Breast epithelium (tissue), 3 donors: ENCODE measurements around the gene TCAF1.

Source experiments
- POLR2A ChIP-seq: fragments of 450-650 bp; IDR thresholded peaks from one replicate; pipeline ENCODE4 v1.6.1; 2016; ENCODE audit warnings: antibody characterized with exemption, mild to moderate bottlenecking, moderate library complexity
- POLR2AphosphoS5 ChIP-seq, 3 donors: sonication (generic); formaldehyde crosslinking; IDR thresholded peaks; one replicate each; pipeline ENCODE4 v1.6.1; 2017; ENCODE audit warnings: antibody characterized with exemption in 3 of 3
- TF ChIP-seq, protein P1 (sequence below), 3 donors: fragments of 450-650 bp; IDR thresholded peaks; one replicate each; pipeline ENCODE4 v1.5.1; 2016 to 2017; ENCODE audit warnings: antibody characterized with exemption in 3 of 3, mild to moderate bottlenecking in 3 of 3, moderate library complexity in 3 of 3

DNA sequence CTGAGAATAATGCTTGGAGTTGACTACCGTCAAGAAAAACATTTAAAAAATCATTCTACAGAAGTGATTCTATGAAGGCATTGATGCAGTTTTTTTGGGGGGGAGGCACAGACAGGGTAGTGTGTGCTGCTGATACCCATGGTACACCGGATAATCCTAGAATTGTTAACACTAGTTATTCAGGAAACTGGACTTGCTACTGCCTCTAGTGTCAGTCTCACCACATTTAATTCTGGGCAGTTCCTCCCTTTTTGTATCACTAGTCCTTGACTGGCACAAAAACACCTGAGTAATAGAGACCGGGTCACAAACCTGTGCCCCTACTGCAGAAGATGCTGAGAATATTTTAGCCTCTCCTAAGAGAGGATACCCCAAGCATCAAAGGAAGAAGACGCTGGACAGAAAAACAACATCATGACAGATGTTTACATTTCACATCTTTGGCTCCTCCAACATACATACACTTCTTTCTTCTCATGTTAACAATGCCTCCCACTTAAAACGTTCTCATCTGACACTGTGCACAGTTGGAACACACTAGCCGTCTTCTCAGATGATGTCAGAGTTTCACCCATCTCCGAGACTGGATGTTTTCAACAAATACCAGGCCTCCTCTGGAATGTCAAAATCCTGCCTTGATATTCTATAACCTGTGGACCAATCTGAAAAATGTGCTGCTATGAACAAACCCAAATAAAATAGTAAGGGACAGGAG lies 13.1 kb upstream of the TCAF1 start:
- TF ChIP-seq, protein P1, sequence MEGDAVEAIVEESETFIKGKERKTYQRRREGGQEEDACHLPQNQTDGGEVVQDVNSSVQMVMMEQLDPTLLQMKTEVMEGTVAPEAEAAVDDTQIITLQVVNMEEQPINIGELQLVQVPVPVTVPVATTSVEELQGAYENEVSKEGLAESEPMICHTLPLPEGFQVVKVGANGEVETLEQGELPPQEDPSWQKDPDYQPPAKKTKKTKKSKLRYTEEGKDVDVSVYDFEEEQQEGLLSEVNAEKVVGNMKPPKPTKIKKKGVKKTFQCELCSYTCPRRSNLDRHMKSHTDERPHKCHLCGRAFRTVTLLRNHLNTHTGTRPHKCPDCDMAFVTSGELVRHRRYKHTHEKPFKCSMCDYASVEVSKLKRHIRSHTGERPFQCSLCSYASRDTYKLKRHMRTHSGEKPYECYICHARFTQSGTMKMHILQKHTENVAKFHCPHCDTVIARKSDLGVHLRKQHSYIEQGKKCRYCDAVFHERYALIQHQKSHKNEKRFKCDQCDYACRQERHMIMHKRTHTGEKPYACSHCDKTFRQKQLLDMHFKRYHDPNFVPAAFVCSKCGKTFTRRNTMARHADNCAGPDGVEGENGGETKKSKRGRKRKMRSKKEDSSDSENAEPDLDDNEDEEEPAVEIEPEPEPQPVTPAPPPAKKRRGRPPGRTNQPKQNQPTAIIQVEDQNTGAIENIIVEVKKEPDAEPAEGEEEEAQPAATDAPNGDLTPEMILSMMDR (IDR thresholded peaks at IDR 0.05): no peak
- TF ChIP-seq POLR2AphosphoS5 (IDR thresholded peaks at IDR 0.05): no peak
- no peak for TF ChIP-seq POLR2A
